ENCODE data around the gene BBS9. TPM values are rescaled to one million over a fixed set of nuclear protein-coding genes. Genes with fewer than 3 reads are reported as not detected.

BBS9 gene
- total RNA-seq, 2 donors from 2014 or later, result 23.0 to 28.6 TPM

- no peak for DNase-seq (ENCODE audit: low spot score)
- Histone ChIP-seq H3K27ac (no peak overlapping the region), H3K4me3 (no peak overlapping the region), H3K9me3 (no peaks in the 10 kb centered on the region), H3K27me3 (replicated peaks; ENCODE audit: insufficient read depth) (no peaks in the 10 kb centered on the region), H3K4me1 (ENCODE audit: control insufficient read depth in 1 of 2, low read depth in 2 of 2) (no peaks in the 10 kb centered on the region), H3K36me3 (no peaks in the 10 kb centered on the region)
- no peak for ATAC-seq (ENCODE audit: insufficient number of reproducible peaks, low FRiP score, low read depth)
- TF ChIP-seq CTCF (IDR thresholded peaks at IDR 0.05), result no peak
These were observed 90.9 kb downstream of the BBS9 start for GRCh38 chr7:33220231-33220630.

- Histone ChIP-seq H3K4me3 (no peak overlapping the region), H3K4me1 (ENCODE audit: control insufficient read depth in 1 of 2, low read depth in 2 of 2) (no peaks in the 10 kb centered on the region), H3K9me3 (no peaks in the 10 kb centered on the region), H3K27me3 (replicated peaks; ENCODE audit: insufficient read depth) (no peaks in the 10 kb centered on the region), H3K36me3 (no peaks in the 10 kb centered on the region), H3K27ac (no peak overlapping the region)
- ATAC-seq (ENCODE audit: insufficient number of reproducible peaks, low FRiP score, low read depth) (no peak), DNase-seq (ENCODE audit: low spot score) (no peak)
- TF ChIP-seq CTCF (IDR thresholded peaks at IDR 0.05), result no peak
These were observed 92.0 kb downstream of the BBS9 start for GRCh38 chr7:33221390-33221789.

- no peak for TF ChIP-seq CTCF (IDR thresholded peaks at IDR 0.05)
- ATAC-seq (ENCODE audit: insufficient number of reproducible peaks, low FRiP score, low read depth) (no peak), DNase-seq (ENCODE audit: low spot score) (no peak)
- H3K27ac ChIP-seq, result no peak overlapping the region
- H3K36me3 ChIP-seq, result no peaks in the 10 kb centered on the region
- H3K4me3 ChIP-seq, result no peak overlapping the region
- no peaks in the 10 kb centered on the region for H3K9me3 ChIP-seq
- H3K27me3 ChIP-seq (replicated peaks; ENCODE audit: insufficient read depth), result no peaks in the 10 kb centered on the region
- H3K4me1 ChIP-seq (ENCODE audit: control insufficient read depth in 1 of 2, low read depth in 2 of 2), result no peaks in the 10 kb centered on the region
These were observed 103.3 kb downstream of the BBS9 start for GRCh38 chr7:33232632-33233145.

- no peak overlapping the region for H3K4me3 ChIP-seq
- ATAC-seq (ENCODE audit: insufficient number of reproducible peaks, low FRiP score, low read depth) (no peak), DNase-seq (ENCODE audit: low spot score) (no peak)
- TF ChIP-seq CTCF (IDR thresholded peaks at IDR 0.05), result no peak
- no peaks in the 10 kb centered on the region for H3K36me3 ChIP-seq
- H3K27me3 ChIP-seq (replicated peaks; ENCODE audit: insufficient read depth), result no peaks in the 10 kb centered on the region
- no peaks in the 10 kb centered on the region for H3K4me1 ChIP-seq (ENCODE audit: control insufficient read depth in 1 of 2, low read depth in 2 of 2)
- no peaks in the 10 kb centered on the region for H3K9me3 ChIP-seq
- H3K27ac ChIP-seq, result no peak overlapping the region
These were observed 104.3 kb downstream of the BBS9 start for GRCh38 chr7:33233659-33234058.

GRCh38 chr7:33237036-33237435, 107.7 kb downstream of the BBS9 start:
- H3K27me3 ChIP-seq (replicated peaks; ENCODE audit: insufficient read depth), result no peaks in the 10 kb centered on the region
- H3K4me3 ChIP-seq, result no peak overlapping the region
- no peaks in the 10 kb centered on the region for H3K36me3 ChIP-seq
- no peak for ATAC-seq (ENCODE audit: insufficient number of reproducible peaks, low FRiP score, low read depth)
- no peak for TF ChIP-seq CTCF (IDR thresholded peaks at IDR 0.05)
- H3K9me3 ChIP-seq, result no peaks in the 10 kb centered on the region
- no peak for DNase-seq (ENCODE audit: low spot score)
- H3K4me1 ChIP-seq (ENCODE audit: control insufficient read depth in 1 of 2, low read depth in 2 of 2), result no peaks in the 10 kb centered on the region
- H3K27ac ChIP-seq, result no peak overlapping the region

Measured in thoracic aorta (tissue), 2 donors.